Activated CD4-positive, CD25-positive, alpha-beta regulatory T cell (primary cell): ENCODE measurements around the gene SIRT5.
A peak's percentile ranks its signal among the peaks of the same experiment; 100 is the strongest.

Source experiments
- DNase-seq, 4 experiments: peaks; one replicate each; lab custom pipeline; 2025; lab: John Stamatoyannopoulos, UW

The SIRT5 gene

DNA sequence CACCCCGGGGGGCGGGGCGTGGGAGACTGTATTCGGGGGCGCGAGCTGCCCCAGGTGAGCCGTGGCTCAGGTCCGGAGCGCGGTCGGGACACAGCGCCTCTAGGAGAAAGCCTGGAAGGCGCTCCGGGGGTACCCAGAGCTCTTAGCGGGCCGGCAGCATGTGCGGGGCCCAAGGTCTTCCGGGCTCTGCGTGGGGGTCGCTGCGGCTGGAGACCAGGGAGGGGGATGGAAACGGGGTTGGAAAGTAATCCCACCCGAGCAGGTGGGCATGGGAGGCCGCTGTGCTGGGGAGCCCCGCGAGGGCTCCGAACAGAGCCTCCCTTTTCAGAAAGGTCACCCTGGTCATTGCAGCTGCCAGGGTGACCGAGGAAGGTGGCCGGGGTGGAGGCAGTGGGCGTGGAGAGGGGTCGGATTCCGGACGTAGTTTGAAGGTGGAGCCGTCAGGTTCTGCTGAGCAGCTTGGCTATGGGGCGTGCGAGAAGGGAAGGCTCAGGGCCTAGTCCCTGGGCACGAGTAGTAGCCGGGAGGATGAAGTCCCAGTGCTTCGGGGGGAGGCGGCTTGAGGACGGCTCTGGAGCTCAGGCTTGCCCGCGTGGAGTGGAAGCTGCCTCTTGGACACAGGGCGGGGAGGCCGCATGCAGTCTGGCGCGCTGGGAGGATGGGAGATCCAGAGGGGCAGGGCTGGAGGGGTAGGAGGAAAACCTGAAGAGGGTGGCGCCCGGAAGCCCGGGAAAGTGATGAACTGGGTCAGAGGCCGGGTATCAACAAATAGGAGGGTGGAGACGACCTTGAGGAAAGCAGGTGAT lies at the start of gene SIRT5:
TSS of gene SIRT5 (plus strand) at position 31 of the 806 bp plus-strand sequence. CDS start 9,510 bp downstream, outside the sequence.
- peak; percentile 41 to 64 (median 48) for DNase-seq

DNA sequence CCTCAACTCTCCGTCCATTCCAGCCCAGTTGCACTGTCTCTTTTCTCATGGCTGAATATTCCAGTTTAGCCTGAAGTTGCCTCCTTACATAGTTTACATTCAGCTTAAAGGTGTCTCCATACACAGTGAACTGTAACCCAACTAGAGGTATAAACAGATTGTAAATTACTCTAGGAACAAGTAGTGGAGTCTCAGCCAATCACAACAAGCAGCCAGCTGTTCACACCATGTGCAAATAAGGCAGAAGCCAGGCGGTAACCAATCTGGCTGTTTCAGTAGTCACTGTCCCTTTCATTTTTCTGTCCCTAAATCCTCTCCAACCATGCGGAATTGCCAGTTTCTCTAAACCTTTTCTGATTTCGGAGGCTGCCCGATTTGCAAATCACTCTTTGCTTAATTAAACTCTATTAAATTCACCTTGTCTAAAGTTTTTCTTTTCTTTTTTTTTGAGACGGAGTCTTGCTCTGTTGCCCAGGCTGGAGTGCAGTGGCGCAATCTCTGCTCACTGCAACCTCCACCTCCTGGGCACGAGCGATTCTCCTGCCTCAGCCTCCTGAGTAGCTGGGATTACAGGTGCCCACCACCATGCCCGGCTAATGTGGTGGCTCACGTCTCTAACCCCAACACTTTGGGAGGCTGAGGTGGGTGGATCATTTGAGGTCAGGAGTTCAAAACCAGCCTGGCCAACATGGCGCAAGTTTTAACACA lies 49.4 kb upstream of the SIRT5 start:
- DNase-seq: no peak

DNA sequence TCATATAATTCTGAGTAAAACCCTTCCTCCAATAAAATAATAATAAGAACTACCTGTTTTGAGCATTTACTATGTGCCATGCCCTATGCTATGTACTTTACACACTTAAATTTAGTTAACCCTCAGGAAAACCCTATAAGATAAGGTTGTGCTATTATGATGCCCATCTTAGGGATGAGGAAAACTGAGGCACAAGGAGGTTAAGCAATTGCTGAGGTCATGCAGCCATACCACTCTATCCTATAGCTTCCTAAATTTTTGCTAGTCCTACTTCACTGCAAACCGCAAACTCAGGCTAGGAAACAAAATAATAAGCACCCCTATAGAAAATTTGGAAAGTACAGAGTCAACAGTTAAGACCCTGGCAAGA lies 48.1 kb upstream of the SIRT5 start:
- DNase-seq: no peak

DNA sequence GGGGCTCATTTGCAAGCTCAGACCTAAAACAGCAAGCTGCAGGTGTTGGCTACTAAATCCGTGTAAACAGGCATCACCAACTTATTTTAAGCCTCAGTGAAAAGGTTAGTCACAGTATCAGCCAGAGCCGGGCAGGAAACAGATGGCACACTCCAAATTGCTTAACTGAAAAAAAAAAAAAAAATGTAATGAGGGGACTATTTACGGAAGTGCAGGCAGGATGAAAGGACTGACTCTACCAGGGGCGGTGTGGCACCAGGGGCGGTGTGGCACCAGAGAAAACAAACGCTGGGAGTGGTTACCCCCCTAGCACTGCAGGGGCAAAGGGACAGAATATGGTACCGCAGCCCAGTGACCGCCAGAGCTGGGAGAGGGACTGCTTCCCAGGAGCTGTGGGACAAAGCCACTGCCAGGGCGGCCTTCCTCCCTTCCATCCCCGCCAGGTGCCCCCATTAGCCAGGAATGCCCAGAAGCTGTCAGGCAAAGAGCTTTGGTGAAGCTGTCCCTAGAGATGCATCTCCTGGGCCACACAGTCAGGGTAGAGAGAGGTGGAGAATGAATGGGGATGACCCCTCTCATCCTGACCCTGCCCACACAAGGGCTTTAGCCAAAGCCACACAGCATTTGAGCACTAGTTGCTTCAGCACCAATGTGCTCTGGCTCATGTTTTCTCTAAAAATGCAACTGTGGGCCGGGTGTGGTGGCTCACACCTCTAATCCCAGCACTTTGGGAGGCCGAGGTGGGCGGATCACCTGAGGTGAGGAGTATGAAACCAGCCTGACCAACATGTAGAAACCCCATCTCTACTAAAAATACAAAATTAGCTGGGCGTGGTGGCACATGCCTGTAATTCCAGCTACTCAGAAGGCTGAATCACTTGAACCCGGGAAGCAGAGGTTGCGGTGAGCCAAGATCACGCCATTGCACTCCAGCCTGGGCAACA lies 47.4 kb upstream of the SIRT5 start:
- DNase-seq: peak in 1 of 4 experiments; percentile 17

DNA sequence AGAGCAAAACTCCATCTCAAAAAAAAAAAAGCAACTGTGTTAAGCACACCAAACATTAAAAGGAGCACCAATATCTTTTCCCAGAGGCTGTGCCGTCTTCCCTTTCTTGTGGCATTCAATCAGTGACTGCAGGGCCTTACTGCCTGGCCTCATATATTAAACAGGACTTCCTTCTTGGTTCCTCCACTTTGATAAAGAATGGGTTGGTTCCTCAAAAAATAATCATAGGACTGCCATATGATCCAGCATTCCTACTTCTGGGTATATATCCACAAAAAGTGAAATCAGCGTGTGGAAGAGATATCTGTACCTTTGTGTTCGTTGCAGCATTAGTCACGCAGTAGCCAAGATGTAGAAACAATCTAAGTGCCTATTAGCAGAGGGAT lies 46.7 kb upstream of the SIRT5 start:
- no peak for DNase-seq

DNA sequence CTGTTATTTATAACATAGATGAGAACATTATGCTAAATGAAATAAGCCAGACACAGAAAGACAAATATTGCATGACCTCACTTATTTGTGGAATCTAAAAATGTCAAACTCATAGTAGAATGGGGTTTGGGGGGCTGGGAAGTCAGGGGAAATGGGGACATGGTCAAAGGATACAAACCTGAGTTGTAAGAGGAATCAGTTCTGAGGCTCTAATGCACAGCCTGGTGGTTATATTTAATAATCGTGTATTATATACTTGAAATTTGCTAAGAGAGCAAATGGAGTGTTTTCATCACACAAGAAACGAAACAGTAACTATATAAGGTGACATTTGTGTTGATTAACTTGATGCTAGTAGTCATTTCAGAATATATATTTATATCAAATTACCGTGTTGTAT lies 46.2 kb upstream of the SIRT5 start:
- DNase-seq: no peak

DNA sequence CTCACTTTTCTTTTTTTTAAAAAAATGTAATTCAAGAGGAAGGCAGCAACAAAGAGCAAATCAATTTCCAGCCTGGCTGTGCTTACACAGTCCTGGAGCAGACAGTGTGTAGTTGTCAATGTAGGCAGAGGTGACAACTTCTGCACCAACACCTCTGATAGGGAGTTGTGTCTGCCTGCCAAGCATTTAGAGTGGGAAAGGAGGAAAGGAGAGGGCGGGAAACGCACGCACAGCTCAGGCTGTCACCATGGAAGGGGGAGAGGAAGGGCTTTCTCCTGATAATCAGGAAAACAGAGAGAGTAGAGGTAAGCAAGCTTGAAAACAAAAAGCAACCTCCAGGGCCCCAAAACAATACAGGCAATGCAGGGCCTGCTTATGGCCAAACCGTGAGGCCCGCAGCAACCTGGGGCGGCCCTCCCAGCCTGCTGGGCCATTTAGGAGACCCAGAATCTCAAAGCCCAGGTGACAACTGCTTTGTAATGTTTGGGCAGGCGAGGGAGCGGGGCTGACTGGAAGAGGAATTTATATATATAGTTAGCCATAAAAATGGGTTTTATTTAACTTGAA lies 45.5 kb upstream of the SIRT5 start:
- DNase-seq: no peak

DNA sequence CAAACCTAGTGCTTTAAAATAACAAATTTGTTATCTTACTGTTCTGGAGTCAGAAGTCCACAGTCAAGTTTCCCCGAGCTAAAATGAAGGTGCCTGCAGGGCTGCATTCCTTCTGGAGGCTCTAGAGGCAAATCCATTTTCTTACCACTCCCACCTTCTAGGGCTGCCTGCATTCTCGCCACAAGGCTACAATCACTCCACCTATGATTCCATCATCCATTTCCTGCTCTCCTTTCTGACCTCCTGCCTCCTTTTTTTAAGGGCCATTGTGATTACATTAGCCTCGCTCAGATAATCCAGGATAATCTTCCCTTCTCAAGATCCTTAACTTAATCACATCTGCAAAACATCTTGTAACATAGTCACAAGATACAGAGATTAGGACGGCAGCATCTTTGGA lies 42.4 kb upstream of the SIRT5 start:
- DNase-seq: no peak

DNA sequence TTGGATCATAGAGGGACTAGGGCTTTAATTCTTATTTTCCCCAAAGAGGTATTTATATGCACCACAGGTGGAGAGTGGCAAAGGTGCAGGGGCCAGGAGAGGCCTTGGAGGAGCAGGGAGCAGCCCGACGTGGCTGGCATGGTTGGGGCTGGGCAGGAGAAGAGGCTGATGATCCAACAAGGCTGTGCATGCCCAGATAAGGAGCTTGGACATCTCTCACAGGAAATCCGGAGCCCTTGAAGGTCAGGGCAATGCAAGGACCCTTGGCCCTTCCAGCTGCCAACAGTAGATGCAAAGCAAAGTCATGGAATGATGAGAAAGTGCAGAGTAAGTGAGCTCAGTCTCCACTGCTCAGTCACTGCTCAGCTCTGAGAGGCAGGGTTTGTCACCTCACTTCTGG lies 39.9 kb upstream of the SIRT5 start:
- no peak for DNase-seq

DNA sequence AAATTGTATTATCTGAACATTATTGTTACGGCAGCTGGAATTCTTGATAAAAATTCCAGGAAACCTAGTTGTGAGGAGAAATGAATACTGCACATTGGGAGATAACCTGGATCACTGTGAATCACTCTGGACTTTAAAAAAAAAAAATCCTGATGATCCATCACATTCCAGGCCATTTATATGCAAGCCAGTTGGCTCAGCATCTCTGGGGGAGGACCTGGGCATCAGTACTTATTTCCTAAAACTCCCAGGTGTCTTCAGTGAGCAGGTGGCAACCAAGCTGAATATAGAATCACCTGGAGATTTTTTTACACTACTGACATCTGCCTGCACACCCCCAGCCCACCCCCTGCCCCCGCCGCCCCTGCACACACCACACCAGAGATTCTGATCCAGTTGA lies 39.1 kb upstream of the SIRT5 start:
- DNase-seq: no peak

DNA sequence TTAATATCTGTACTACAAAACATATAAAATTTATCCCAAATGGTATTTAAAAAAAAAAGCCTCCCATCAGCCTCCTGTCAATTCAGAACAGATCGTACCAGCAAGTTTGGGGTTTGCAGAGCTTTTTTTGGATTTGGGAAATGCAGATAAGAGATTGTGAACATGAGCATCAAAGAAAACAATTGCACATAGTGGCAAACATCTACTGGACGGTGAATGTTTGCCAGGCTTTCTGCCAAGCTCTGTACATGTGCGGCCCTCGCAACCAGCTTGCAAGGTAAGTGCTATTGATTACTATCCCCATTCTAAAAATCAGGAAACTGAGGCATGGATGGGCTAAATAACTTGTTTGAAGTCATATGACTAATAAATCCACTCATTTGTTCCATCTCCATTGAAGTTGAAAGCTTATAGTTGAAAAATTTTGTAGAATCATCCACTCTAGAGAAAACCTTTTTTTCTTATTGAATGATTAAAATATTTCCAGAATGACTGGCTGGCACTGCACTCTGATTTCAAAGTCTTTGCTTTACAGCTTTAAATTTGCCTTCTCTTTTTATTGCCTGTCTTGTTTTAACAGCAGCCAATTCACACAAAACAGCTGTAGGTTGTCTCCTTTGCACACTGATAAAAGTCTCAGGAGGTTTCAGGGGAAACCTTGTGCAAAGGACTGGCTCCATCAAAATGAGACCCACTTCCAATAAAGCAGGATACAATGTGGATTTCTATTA lies 37.4 kb upstream of the SIRT5 start:
- no peak for DNase-seq

DNA sequence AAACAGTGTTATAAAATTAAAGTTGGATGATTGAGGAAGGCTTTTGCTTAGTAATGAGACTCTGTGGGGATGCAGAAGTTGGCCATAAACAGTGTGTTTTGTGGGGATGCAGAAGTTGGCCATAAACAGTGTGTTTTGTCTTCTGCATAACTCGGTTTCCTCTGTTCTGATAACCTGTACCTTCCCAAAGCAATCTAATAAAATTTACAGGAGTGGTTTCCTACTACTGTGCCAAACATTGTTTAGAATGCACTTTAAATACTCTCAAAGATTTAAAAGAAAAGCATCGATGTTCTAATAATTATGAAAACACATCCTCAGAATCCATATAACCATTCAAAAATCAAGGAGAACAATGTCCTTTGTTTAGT lies 36.9 kb upstream of the SIRT5 start:
- DNase-seq: no peak

DNA sequence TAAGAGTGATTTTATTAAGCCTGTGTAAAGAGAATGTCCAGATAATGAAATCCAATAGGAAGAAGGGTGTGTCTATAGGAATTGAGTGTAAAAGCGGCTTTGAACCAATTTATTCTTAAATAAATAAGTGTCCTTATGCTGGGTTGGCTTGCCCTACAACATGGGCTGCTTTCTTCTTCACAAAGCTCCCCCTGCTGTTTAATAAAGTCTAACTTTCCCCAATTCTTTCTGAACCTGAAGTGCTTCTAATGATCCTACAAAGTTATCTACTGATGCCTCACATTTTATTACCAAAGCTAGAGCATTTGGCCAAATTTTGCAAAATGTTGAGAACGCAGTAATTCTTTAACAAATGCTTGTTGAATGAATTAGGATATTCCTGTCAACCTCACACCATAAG lies 36.3 kb upstream of the SIRT5 start:
- no peak for DNase-seq

DNA sequence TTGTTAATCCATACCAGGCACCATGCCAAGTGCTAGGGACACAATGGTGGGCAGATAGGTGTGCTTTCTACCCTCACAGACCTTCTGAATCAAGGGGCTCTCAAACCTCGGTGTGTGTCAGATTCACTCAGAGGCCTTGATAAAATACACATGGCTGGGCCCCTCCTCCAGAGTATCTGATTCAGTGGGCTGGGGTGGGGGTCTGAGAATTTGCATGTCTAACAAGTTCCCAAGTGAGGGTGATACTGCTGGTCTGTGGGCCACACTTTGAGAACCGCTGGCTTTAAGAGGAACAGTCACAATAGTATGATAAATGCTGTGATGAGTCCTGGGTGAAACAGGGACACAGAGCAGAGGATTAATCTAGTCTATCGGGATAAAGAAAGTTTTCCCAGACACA lies 35.8 kb upstream of the SIRT5 start:
- no peak for DNase-seq

DNA sequence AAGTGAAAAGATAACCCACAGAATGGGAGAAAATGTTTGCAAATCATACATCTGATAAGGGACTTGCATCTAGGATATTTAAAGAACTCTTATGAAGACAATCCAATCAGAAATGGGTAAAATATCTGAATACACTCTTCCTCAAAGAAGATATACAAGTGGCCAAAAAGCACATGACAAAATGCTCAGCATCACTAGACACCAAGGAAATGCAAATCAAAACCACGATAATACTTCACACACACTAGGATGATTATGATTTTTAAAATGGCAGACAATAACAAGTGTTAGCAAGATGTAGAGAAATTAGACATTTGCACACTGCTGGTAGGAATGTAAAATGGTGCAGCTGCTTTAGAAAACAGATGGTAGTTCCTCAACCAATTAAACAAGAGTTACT lies 34.8 kb upstream of the SIRT5 start:
- DNase-seq: no peak

DNA sequence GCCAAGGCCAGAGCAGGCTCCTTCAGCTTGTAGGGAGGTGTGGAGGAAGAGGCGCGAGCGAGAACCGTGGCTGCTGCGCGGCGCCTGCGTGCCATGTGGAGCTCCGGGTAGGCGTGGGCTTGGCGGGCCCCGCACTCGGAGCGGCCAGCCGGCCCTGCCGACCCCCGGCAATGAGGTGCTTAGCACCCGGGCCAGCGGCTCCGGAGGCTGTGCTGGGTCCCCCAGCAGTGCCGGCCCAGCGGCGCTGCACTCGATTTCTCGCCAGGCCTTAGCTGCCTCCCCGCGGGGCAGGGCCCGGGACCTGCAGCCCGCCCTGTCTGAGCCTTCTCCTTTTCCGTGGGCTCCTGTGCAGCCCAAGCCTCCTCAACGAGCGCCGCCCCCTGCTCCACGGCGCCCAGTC lies 32.9 kb upstream of the SIRT5 start:
- no peak for DNase-seq

DNA sequence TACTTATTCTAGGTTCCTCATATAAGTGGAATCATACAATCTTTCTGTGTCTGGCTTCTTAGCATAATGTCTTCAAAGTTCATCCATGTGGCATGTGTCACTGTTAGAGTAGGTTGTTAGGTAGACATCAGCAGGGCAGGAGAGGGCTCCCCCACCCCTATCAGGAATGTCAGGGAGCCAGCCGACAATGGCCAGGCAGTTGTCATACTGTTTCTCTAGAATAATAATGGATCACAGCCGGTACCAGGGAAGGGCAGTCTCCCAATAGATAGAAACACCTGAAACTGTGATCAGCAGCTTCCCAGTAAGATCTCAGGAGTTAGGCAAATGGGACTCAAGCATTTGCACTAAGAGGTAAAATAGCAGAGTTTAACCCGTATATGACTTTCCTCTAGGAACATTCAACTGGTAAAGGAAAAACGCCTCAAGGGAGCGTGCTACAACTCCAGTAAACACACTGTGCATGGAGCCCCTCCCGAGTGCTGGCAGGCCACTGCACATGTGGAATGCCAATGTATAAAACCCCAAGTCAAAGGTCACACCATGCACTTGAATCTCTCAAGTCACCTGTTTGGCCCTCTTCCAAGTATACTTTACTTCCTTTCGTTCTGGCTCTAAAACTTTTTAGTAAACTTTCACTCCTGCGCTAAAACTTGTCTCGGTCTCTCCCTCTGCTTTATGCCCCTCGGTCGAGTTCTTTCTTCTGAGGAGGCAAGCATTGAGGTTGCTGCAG lies 29.8 kb upstream of the SIRT5 start:
- DNase-seq: no peak

DNA sequence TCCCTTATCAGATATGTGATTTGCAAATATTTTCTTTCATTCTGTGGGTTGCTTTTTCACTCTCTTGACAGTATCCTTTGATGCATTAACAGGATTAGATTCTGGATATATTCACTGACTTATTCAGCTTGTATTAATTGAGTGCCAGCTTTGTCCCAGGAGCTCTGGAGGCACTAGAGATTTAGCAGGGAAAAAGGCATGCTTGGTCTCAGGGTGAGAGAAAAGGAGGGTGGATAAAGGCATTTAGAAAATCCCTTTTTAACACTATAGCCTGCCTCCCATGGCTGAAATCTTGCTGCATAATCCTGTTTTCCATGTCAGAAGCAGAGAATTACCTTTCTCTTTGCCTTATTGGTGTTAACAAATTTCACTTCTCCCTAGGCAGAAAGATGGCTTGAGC lies 28.5 kb upstream of the SIRT5 start:
- DNase-seq: no peak

DNA sequence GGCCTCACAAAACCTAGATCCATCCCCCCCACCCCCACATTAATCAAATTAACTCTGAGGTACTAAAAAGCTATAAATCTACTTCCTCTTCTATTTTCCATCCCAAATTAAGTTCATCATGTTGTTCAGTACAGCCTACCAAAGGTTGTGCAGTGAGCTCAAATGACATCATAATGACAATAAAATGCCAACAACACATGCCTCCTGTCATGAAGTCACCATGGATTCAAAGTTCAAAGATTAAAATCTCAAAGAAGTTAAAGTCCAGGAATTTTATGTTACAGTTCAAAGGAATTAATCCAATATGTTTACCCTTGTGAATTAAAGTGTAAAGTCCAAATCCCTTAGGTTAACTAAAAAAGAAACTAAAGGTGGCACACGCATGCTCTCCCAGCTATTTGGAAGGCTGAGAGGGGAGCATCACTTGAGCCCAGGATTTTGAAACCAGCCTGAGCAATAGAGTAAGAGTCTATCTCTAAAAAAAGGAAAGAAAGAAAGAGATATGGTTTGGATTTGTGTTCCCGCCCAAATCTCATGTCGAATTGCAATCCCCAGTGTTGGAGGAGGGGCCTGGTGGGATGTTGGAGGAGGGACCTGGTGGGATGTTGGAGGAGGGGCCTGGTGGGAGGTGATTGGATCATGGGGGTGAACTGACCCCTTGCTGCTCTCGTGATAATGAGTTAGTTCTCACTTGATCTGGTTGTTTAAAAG lies 25.7 kb upstream of the SIRT5 start:
- DNase-seq: no peak

DNA sequence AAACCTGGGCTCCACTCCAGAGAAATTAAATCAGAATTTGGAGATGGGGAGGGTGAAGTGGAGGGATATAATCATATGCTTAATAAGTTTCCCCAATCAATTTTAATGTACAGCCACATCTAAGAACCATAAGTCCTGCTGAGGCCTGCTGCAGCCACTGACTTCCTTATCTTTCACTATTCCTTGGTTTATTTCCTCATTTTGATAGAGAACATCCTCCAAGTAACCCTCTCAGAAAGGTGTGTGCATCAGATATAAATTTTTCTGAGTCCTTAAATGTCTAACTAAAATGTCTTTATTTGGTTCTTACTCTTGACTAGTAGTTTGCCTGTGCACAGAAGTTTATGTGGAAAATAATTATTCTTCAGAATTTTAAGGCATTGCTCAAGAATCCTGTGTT lies 23.7 kb upstream of the SIRT5 start:
- no peak for DNase-seq
